ENCODE results near the gene BUD13.

Gene BUD13

GRCh38 chr11:116740741-116741140 is 32.0 kb downstream of the BUD13 start:
- TF ChIP-seq, protein P1, sequence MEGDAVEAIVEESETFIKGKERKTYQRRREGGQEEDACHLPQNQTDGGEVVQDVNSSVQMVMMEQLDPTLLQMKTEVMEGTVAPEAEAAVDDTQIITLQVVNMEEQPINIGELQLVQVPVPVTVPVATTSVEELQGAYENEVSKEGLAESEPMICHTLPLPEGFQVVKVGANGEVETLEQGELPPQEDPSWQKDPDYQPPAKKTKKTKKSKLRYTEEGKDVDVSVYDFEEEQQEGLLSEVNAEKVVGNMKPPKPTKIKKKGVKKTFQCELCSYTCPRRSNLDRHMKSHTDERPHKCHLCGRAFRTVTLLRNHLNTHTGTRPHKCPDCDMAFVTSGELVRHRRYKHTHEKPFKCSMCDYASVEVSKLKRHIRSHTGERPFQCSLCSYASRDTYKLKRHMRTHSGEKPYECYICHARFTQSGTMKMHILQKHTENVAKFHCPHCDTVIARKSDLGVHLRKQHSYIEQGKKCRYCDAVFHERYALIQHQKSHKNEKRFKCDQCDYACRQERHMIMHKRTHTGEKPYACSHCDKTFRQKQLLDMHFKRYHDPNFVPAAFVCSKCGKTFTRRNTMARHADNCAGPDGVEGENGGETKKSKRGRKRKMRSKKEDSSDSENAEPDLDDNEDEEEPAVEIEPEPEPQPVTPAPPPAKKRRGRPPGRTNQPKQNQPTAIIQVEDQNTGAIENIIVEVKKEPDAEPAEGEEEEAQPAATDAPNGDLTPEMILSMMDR (IDR thresholded peaks at IDR 0.05; ENCODE audit: low read length) = no peak
- TF ChIP-seq EZH2 (optimal IDR thresholded peaks at IDR 0.05; ENCODE audit: low read depth, low read length) (no peak), EZH2phosphoT487 (IDR thresholded peaks at IDR 0.05; ENCODE audit: low read length) (no peak)
- no peak overlapping the region for H3K9ac ChIP-seq (ENCODE audit: low read length)
- no peaks in the 10 kb centered on the region for H4K20me1 ChIP-seq (ENCODE audit: insufficient read depth, low read length)
- H3K27ac ChIP-seq (ENCODE audit: low read length) = no peak overlapping the region
- no peaks in the 10 kb centered on the region for H3K36me3 ChIP-seq (replicated peaks; ENCODE audit: insufficient read depth, low read length)
- H3K4me1 ChIP-seq (ENCODE audit: low read length) = no peaks in the 10 kb centered on the region
- no peak overlapping the region for H2AFZ ChIP-seq (ENCODE audit: low read length)
- H3K9me2 ChIP-seq (replicated peaks; ENCODE audit: insufficient read depth, low read length) = no peaks in the 10 kb centered on the region
- H3K79me2 ChIP-seq (ENCODE audit: low read length) = no peaks in the 10 kb centered on the region
- H3K4me3 ChIP-seq (ENCODE audit: low read length) = no peak overlapping the region
- H3F3A ChIP-seq (ENCODE audit: insufficient read depth, low read length) = no peaks in the 10 kb centered on the region
- H3K9me3 ChIP-seq (replicated peaks; ENCODE audit: insufficient read depth, low read length) = no peaks in the 10 kb centered on the region
- no peak for DNase-seq
- no peak overlapping the region for H3K4me2 ChIP-seq (ENCODE audit: low read depth, low read length)
- H3K27me3 ChIP-seq (replicated peaks; ENCODE audit: insufficient read depth, low read length) = no peaks in the 10 kb centered on the region

GRCh38 chr11:116738975-116739374 is 33.8 kb downstream of the BUD13 start:
- Histone ChIP-seq H3K9me3 (replicated peaks; ENCODE audit: insufficient read depth, low read length) (no peaks in the 10 kb centered on the region), H4K20me1 (ENCODE audit: insufficient read depth, low read length) (no peaks in the 10 kb centered on the region), H3K4me2 (ENCODE audit: low read depth, low read length) (no peak overlapping the region), H3K9me2 (replicated peaks; ENCODE audit: insufficient read depth, low read length) (no peaks in the 10 kb centered on the region), H2AFZ (ENCODE audit: low read length) (no peak overlapping the region), H3K36me3 (replicated peaks; ENCODE audit: insufficient read depth, low read length) (no peaks in the 10 kb centered on the region), H3K4me1 (ENCODE audit: low read length) (no peaks in the 10 kb centered on the region), H3K27ac (ENCODE audit: low read length) (no peak overlapping the region), H3K27me3 (replicated peaks; ENCODE audit: insufficient read depth, low read length) (no peaks in the 10 kb centered on the region), H3K9ac (ENCODE audit: low read length) (no peak overlapping the region), H3K4me3 (ENCODE audit: low read length) (no peak overlapping the region), H3K79me2 (ENCODE audit: low read length) (no peaks in the 10 kb centered on the region), H3F3A (ENCODE audit: insufficient read depth, low read length) (no peaks in the 10 kb centered on the region)
- no peak for TF ChIP-seq EZH2 (optimal IDR thresholded peaks at IDR 0.05; ENCODE audit: low read depth, low read length)
- TF ChIP-seq, protein P1 (IDR thresholded peaks at IDR 0.05; ENCODE audit: low read length) = no peak
- TF ChIP-seq EZH2phosphoT487 (IDR thresholded peaks at IDR 0.05; ENCODE audit: low read length) = no peak
- DNase-seq = no peak

GRCh38 chr11:116736763-116737162 is 36.0 kb downstream of the BUD13 start:
- no peak overlapping the region for H3K4me3 ChIP-seq (ENCODE audit: low read length)
- no peaks in the 10 kb centered on the region for H3F3A ChIP-seq (ENCODE audit: insufficient read depth, low read length)
- no peak overlapping the region for H3K9ac ChIP-seq (ENCODE audit: low read length)
- TF ChIP-seq, protein P1 (IDR thresholded peaks at IDR 0.05; ENCODE audit: low read length) = no peak; the same call in 1 of the 2 replicates
- no peak for TF ChIP-seq EZH2phosphoT487 (IDR thresholded peaks at IDR 0.05; ENCODE audit: low read length)
- no peak for TF ChIP-seq EZH2 (optimal IDR thresholded peaks at IDR 0.05; ENCODE audit: low read depth, low read length)
- H4K20me1 ChIP-seq (ENCODE audit: insufficient read depth, low read length) = no peaks in the 10 kb centered on the region
- DNase-seq = no peak
- no peaks in the 10 kb centered on the region for H3K9me3 ChIP-seq (replicated peaks; ENCODE audit: insufficient read depth, low read length)
- H3K9me2 ChIP-seq (replicated peaks; ENCODE audit: insufficient read depth, low read length) = no peaks in the 10 kb centered on the region
- H3K27me3 ChIP-seq (replicated peaks; ENCODE audit: insufficient read depth, low read length) = no peaks in the 10 kb centered on the region
- no peaks in the 10 kb centered on the region for H3K4me1 ChIP-seq (ENCODE audit: low read length)
- no peak overlapping the region for H3K27ac ChIP-seq (ENCODE audit: low read length)
- no peak overlapping the region for H2AFZ ChIP-seq (ENCODE audit: low read length)
- H3K36me3 ChIP-seq (replicated peaks; ENCODE audit: insufficient read depth, low read length) = no peaks in the 10 kb centered on the region
- H3K4me2 ChIP-seq (ENCODE audit: low read depth, low read length) = no peak overlapping the region
- no peaks in the 10 kb centered on the region for H3K79me2 ChIP-seq (ENCODE audit: low read length)
